Measurements from ENCODE around the gene ERG.

ERG gene

DNA sequence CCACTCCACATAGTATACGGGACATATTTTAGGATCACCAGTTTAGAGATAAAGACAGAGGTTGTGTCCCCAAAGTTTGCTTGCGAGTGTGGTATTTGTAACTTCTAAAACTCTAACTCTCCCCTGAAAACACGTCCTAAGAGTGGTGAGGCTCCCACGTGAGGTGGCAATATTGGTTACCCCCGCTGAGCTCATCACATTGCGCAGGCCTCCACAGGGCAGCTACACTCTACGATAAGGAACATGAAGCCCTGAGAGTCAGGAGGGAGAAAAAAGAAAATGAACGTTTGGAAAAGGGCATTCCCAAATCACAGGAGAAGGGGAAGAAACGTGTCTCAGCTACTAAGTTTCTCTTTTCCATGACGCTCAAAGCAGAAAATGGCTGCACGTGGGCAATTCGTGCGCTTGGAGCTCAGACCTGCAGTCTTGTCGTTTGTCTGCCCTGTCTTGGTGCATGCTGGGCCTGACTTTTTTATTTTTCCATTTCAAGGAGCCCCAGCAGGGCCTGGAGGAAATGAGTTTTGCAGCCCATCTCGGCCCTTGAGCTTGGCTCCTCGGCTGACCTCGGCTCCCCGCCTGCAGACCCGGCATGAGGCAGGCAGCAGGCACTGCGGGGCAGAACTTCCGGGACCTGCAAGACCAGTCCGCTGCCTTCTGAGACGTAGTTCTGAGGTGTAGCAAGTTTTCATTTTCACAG is 25.7 kb downstream of the ERG start:
- no peak for DNase-seq (ENCODE audit: low read depth in 2 of 2)

DNA sequence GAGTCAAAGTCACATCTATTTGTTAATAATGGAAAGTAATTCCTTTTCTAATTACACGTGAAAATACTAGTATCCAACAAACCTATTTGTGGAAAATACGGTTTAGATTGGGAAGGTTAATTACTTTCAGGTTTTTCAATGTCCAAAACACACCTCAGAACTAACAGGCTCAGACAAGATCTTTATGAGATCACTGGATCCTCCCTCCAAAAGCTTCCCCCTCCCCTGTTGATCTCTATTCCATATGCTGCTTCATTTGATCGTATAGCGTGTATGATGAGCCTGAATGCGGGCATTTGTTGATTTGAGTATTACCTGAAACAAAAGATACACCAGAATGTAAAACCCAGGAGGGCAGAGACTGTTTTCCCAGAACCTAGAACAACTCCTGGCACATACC is 26.5 kb downstream of the ERG start:
- DNase-seq (ENCODE audit: low read depth in 2 of 2) = no peak

DNA sequence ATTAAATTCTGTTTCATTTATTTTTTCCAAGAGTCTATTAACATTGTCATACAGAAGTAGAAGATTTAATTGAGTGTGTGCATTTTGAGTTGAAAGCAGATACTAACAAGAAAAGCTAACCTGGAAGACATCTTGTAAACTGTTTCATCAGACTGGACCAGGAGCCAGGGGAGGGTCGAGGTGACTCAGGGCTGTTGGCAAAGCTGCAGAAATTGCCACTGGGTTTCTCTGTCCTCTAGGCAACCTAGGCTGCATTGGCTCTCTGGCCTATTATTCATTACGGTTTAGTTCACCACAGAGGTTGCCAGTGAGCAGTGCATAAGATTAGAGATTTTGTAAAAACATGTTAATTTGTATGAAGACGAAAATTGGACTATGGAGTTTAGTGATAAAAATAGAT is 27.5 kb downstream of the ERG start:
- no peak for DNase-seq (ENCODE audit: low read depth in 2 of 2)

- no peak for DNase-seq (ENCODE audit: low read depth in 2 of 2)
Measured at GRCh38 chr21:38469642-38470041, 28.6 kb downstream of the ERG start.

DNA sequence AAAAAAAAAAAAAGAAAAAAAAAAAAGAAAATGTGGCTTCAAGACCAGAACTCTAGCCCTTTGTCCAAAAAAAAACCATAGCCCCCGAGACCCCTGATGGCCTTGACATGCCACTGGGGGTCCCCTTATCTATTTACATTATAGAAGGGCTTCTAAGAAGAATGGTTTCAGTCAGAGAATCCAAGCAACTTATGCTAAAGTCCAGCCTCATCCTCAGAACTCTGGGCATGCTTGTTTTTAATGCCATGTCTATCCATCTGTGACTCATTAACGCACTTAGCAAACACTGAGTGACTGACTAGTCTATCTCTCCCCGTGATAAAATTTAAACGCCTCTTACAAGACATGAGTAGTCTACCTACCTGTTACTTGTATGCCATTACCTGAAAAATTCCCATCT is 29.3 kb downstream of the ERG start:
- DNase-seq (ENCODE audit: low read depth in 2 of 2) = no peak

DNA sequence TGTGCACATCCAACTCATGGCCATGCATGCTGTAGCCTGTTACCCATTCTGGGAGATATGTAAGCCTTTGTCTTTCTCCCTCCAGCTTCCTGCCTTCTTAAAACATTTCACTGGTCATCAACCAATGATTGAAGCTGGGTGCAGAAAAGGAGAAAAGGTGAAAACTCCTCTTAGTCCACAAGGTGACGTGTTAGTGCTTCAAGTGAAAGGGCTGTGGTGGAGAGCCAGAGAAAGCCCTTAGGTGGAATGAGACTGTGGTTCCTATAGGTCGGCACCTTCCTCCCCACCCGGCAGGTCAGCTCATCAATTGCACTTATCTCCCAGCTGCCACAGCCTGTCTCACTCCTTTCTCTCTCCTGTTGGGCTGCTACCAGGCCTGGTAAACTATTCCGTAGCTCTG is 30.4 kb downstream of the ERG start:
- DNase-seq (ENCODE audit: low read depth in 2 of 2) = no peak

DNA sequence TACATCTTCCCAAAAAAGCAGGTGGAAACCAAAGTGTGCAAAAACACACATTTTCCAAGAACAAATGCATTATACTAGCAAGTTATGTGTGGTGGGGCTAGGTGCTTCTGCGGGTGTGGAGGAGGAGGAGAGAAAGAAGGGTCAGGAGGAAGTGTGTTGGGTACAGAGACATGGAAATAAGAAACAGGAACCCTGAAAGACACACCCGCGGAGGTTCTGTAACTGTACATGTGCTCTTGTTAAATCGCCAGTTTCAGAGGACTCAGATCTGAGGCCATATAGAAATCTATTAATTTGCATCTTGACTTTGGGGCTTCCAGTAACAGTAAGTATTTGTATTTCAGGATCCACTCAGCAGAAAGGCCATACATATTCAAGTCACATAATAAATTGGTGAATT is 30.9 kb downstream of the ERG start:
- DNase-seq (ENCODE audit: low read depth in 2 of 2) = no peak

DNA sequence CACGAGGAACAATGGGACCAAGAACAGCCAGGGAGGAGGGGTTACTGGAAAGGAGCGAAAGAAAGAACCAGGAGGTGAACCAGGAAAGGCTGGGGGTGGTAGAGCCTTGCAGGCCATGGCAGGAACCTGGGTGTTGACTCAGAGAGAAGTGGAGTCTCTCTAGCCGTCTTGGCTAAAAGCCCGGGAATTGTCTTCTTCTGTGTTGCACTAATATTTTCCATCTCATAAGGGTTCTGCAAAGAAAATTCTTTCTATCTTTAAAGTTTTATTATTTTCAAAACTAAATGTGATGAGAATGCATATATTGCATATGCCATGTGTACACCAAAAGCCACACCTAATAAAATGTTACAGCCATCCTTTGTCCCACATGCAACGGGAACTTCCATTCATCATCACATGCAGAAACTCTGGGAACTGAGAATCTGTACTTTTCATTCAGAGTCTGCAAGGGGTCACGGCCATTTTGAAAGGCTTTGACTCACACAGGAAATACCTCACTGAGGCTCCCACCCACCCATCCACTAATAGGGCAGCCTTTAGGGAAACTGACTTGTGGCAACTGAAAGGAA is 38.0 kb downstream of the ERG start:
- no peak for DNase-seq (ENCODE audit: low read depth in 2 of 2)

DNA sequence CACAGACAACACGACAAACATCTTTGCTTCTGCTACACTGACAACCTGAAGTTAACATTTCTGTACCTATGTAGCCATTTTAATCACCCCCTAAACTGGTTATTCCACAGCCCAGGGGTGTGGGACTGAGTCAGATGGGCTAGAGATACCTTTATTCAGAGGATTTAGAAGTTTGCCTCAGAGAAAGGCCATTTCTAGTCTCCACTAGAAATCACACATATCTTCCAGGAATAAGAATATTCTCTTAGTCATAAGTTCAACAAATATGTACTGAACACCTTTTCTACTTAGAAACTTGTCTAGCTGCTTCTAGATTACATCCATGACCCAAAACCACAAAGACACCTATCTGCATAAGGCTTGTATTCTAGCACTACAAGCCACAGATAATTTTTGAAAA is 38.8 kb downstream of the ERG start:
- no peak for DNase-seq (ENCODE audit: low read depth in 2 of 2)

DNA sequence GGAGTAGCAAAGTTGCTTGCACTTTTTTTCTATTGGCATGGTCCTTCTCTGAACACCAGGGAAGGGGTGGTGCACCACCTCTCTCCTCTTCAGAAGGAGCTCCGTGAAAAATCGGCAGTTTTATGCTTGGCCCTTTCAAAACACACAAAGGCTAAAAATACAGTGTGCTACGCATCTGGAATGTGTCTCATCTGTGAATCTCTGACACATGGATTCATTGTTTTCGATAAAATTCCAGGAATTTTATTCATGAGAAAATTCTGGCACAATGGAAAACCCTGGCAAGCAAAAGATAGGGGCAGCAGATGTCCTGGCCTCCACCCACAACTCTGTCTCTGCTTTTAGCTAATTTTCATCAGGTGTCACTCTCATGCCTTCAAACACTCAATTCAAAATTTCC is 42.9 kb downstream of the ERG start:
- no peak for DNase-seq (ENCODE audit: low read depth in 2 of 2)

DNA sequence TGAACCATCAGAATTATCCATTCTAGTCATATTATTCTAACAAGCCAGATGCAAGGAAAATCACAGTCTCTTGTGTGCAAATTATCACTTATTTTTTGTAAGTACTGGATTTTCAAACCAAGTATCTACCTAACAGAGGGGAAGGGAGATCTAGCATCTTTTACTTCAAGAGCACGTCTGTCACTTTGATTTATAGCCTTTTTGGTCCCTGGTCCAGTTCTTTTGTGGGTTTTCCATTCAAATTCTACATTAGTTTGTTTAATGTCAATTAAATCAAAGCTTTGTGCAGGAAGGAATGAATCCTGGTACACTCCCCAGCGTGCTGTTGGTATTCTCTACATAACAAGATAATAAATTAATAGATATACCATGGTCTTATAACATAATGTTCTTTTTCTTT is 43.6 kb downstream of the ERG start:
- no peak for DNase-seq (ENCODE audit: low read depth in 2 of 2)

DNA sequence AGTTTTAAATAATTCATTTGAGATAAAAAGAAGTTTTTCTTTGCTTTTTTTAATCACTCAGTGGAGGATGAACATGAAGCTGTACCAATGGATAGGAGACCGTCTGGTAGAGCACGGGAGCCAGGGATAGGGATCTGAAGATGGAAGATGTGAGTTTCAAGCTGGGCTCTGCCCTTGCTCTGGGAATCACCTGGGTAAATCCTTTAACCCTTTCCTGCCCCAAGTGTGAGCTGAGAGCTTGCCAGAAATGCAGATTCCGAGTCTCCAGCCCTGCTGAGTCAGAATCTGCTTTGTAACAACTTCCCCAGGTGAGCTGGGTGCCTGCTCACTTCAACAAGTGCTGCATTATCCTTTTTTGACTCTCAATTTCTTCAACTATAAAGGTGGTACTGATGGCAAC is 44.1 kb downstream of the ERG start:
- no peak for DNase-seq (ENCODE audit: low read depth in 2 of 2)

DNA sequence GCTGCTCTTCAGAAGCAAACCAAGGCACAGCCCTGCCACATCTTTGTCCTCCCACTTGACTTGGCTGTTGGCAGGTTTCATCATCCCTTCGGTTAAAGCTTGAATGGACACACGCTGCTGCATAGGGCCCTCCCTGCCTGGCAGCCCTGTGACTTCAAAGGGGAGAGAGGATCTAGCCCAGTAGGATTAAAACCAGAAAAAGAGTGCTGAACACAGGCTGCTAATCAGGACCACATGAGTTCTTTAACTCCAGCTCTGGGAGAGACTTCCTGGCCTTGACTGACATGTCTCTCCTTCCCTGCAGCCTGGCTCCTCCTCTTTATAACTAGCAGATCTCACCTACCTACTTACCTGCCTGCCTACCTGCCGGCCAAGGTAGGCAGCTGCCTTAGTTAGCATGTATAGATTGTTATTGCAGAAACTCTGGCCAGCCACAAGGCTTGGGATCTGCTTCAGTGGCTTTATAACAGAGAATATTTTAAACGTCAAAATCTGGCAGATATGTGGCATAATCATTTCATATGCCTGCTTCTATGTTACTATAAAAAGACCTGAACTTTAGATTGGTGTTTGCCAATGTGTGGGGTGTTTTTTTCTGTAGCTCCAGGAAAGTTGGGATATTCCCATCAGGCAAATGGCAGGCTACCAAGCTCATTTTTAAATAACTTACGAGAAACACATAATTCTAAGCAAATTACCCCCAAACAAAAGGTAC is 49.4 kb downstream of the ERG start:
- DNase-seq (ENCODE audit: low read depth in 2 of 2) = no peak

- no peak for DNase-seq (ENCODE audit: low read depth in 2 of 2)
Measured at GRCh38 chr21:38447611-38448010, 50.7 kb downstream of the ERG start.

DNA sequence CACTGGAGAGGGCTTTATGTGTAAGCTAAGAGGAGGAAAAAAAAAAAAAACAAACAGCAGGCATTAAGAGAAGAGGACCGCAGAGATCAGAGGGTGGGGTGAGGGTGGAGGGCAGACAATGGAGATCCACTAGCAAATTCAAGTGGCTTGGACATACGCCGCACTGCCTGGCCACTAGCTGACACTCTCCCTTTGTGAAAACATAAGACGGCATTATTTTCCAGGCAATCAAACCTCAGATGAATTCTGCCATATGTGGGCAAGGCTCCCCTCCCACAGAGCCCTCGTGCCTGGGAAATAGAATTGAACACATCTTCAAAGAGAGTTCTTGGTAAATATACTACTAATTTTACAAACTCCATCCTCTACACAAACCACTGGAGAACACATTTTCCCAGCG is 53.6 kb downstream of the ERG start:
- no peak for DNase-seq (ENCODE audit: low read depth in 2 of 2)

DNA sequence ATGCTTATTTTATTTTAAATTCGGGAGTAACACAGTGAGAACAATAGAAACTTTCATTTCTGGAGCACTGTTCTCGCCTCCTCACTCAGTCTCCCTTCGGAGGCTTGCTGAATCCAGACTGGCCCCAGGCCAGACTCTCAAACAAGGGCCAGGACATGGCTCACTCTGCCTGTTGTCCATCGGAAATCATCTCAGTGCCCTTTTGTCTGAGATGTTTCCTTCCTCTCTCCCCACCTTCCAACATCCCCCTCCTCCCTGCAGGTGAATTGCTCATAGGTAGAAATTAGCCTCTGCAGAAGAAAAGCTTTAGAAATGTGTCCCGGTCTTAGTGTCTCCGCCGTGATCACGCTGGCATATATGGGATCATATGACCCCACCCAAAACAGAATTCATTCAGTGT is 55.2 kb downstream of the ERG start:
- no peak for DNase-seq (ENCODE audit: low read depth in 2 of 2)

GRCh38 chr21:38441153-38441552 is 57.1 kb downstream of the ERG start:
- DNase-seq (ENCODE audit: low read depth in 2 of 2) = no peak

DNA sequence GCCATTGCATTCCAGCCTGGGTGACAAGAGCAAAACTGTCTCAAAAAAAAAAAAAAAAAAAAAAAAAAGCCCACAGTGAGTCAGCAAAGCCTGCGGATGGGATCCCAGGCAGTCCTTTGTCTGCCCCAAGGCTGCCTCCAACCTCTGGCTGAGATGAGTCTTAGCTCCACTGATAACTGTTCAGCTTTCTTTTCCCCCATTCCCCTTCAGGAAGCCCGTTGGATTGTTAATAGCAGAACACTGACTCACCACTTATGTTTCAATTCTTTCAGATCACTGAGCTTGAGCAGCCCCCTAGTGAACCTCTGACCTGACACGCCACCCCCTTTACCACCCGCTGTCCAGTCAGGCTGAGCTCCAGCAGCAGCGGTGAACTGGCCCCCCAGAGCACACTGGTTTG is 57.5 kb downstream of the ERG start:
- DNase-seq (ENCODE audit: low read depth in 2 of 2) = no peak

- DNase-seq (ENCODE audit: low read depth in 2 of 2) = no peak
Measured at GRCh38 chr21:38439957-38440356, 58.3 kb downstream of the ERG start.

GRCh38 chr21:38439426-38439825 is 58.9 kb downstream of the ERG start:
- DNase-seq (ENCODE audit: low read depth in 2 of 2) = no peak

DNA sequence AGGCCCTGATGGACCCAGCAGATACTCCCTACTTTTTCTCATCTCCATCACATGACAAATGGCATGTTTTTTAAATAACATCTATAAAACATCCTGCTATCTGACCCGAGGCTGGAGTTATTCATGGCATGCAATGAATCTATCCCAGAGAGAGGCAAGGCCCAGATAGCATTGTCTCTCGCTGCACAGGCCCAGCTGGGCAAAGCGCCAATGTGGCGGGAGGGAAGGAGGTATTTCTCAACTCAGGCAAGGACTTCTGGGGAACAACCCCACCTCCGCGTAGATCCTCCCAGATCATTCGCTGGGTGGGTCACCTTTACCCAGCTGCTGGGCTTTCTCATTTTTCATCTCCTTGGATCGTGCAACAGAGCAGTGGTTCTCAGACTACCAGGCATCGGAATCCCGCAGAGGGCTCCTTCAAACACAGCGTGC is 59.8 kb downstream of the ERG start:
- DNase-seq (ENCODE audit: low read depth in 2 of 2) = no peak

- no peak for DNase-seq (ENCODE audit: low read depth in 2 of 2)
Measured at GRCh38 chr21:38436341-38436740, 61.9 kb downstream of the ERG start.

- DNase-seq (ENCODE audit: low read depth in 2 of 2) = no peak
Measured at GRCh38 chr21:38434913-38435533, 63.3 kb downstream of the ERG start.
